Activated CD4-positive, alpha-beta T cell treated with anti-CD3 and anti-CD28 coated beads, Interleukin-2, Interleukin-6, amounts not matched to agents 100 ng/mL and 50 ng/mL, durations not matched to agents 16 hours and 8 hours (primary cell): ENCODE data around the gene NLGN3.

ENCODE experiments used
- DNase-seq: peaks from one replicate; pipeline ENCODE4 v3.0.0-alpha.2; 2020

NLGN3 gene

GRCh38 chrX:71217298-71217697, 72.7 kb downstream of the NLGN3 start:
- no peak for DNase-seq
